ENCODE results near the gene FALEC.
A peak's percentile ranks its signal among the peaks of the same experiment; 100 is the strongest.

FALEC gene

DNA sequence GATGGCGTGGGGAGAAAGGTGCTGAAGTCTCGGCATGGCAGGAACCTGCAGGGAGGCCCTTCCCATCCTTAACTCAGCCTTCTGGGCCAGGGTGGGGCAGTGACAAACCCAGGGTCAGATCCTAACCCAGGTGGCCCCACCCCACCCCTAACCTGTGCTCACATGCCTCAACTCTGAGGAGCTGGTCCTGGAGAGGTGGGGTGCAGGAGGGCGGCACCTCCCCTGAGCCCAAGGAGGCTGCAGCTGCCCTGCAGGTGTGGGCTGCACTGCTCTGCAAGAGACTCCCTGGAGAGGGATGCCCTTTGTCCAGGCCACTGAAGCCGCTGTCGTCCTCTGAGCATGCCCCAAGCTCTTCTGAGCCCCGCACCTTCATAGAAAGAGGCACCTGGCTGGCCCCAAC lies 18.4 kb downstream of the FALEC start:
- TF ChIP-seq ZFX (IDR thresholded peaks at IDR 0.05; ENCODE audit: borderline replicate concordance): no peak
- TF ChIP-seq, protein P1, sequence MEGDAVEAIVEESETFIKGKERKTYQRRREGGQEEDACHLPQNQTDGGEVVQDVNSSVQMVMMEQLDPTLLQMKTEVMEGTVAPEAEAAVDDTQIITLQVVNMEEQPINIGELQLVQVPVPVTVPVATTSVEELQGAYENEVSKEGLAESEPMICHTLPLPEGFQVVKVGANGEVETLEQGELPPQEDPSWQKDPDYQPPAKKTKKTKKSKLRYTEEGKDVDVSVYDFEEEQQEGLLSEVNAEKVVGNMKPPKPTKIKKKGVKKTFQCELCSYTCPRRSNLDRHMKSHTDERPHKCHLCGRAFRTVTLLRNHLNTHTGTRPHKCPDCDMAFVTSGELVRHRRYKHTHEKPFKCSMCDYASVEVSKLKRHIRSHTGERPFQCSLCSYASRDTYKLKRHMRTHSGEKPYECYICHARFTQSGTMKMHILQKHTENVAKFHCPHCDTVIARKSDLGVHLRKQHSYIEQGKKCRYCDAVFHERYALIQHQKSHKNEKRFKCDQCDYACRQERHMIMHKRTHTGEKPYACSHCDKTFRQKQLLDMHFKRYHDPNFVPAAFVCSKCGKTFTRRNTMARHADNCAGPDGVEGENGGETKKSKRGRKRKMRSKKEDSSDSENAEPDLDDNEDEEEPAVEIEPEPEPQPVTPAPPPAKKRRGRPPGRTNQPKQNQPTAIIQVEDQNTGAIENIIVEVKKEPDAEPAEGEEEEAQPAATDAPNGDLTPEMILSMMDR (IDR thresholded peaks at IDR 0.05): no peak
- no peak overlapping the region for H3K27ac ChIP-seq

DNA sequence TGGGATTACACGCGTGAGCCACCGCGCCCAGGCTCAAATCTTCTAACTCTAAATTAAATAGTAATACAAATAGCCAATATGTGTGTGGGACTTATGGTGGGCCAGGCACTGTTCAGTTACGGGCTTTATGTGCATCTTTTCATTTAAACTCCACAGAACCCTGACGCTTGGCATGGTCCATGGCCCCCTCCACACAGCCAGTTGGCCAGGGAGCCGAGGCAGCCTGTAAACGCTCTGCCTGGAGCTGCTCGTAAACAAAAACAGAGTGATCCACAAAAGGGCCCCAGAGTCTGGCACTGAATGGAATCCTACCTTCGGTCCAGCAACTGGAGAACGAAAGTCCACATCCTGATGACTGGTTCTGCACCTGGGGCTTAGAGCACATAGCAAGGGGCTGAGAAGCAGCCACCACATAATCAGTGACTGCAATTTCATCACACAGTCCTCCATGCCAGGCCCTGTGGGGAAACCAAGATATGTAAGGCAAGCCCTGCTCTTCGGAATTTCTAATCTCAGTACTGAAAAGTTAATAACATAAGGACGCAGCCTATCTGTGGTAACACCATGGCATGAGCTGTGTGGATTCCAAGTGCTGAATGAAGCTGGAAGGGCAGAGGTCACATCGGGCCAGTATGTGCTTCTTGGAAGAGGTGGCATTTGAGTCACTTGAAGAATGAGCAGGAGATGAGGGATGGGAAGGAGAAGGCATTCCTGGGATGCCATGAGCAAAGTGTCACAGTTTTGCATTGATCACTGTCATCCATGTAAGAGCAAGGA lies 20.1 kb downstream of the FALEC start:
- TF ChIP-seq, protein P1 (IDR thresholded peaks at IDR 0.05): no peak
- no peak for TF ChIP-seq ZFX (IDR thresholded peaks at IDR 0.05; ENCODE audit: borderline replicate concordance)
- no peak overlapping the region for H3K27ac ChIP-seq

DNA sequence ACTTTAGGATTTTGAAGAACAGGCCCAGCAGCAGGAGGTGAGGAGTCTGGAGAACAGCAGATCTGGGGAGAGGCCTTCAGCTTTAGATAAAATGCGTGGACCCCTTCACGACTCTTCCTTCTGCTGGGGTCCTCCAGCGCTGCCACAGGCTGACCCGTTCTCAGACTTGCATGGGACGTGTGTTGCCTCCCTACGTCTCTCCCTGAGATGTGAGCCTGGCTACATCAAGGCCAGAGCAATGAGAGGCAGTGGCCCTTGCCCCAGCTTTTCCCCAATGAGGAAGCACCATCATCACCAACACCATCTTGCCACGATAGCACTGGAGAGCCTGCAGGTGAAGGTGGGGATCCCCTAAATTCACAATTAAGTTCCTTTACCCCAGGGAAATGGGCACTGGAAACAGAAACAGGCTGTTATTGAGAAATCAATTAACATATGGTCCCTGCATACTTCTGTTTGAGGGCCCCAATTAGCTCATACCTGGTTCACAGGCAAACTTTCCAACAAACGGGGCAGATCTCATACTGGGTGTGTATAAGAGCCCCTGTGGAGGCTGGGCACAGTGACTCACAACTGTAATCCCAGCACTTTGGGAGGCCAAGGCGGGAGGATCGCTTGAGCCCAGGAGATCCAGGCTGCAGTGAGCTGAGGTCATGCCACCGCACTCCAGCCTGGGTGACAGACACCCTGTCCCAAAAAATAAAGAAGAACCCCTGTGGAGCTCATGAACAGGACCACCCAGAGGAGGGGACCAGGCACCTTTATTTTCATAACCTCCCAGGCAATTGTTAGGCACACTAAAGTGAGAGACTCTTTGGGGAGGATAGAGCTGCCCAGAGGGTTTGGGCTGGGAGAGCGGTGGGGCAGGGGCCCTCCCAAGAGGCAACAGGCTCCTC lies 21.5 kb downstream of the FALEC start:
- TF ChIP-seq ZFX (IDR thresholded peaks at IDR 0.05; ENCODE audit: borderline replicate concordance): no peak
- TF ChIP-seq, protein P1 (IDR thresholded peaks at IDR 0.05): no peak
- no peak overlapping the region for H3K27ac ChIP-seq

DNA sequence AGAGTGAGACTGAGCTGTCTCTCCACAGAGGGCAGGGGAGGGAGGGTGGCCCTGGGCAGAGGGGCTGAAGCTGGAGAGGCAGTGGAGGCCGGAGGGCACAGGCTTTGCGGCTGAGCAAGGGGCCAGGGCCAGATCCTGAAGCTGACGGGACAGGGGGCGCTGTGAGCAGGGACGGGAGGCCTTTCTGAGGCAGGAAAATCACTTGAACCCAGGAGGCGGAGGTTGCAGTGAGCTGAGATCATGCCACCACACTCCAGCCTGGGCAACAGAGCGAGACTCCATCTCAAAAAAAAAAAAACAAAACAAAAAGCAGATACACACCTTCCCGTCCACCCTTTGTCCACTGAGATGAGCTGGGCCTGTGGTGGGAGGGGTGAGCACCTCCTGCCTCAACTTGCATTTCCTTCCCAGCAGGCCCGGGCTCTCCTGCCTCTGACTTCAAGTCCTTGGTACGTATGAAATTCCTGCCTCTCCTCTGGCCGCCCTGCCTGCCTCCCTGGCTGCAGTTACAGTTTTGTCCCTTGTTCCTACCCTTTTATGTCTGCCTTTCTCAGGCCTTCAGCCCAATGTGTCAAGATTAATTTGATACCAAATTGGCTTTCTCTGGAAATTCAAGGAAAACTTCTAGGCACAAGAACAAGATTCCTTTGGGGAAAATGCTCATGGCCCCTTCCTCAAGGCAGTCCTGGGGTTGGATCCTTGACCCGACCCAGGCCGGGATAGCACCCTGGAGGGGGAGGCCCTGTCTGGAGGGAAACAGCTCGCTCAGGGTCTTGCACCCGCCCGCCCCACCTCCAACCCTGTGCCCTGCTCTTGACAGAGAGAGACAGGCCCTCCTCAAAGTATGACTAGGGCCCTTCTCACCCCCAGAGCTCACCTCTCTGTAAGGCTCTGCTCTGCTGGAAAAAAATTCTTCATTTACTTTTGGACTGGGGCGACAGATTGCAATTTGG lies 22.5 kb downstream of the FALEC start:
- no peak for TF ChIP-seq ZFX (IDR thresholded peaks at IDR 0.05; ENCODE audit: borderline replicate concordance)
- TF ChIP-seq, protein P1 (IDR thresholded peaks at IDR 0.05): peak; percentile 21; the same call in 1 of the 2 replicates
- no peak overlapping the region for H3K27ac ChIP-seq

DNA sequence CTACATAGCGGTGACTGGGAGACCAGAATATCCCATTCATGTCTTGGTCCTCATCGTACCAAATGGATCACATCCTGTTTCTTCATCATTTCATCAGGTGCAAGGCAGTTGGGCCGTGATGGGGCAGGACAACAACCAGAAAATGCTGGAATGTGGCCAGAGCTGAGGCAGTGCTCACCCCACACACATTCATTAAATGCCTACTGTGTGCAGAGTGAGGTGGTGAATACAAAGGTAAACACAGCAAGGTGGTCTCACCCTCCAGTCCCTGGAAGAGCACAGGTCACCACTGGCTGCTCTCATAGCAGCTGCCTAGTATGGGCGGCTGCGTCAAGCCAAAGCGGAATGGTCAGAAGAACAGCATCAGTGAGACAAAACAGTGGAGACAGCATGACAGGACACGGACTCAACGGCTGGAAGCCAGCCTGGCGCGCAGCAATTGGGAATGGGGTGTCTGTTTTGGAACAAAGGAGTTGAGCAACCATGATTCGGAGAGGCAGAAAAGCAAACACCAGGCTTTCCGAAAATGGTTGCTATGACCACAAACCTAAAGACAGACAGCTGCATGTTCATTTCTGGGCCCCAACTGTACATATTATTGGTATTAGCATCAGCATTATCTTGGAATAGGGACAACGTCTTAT lies 28.1 kb downstream of the FALEC start:
- H3K27ac ChIP-seq: no peak overlapping the region
- TF ChIP-seq, protein P1 (IDR thresholded peaks at IDR 0.05): no peak
- no peak for TF ChIP-seq ZFX (IDR thresholded peaks at IDR 0.05; ENCODE audit: borderline replicate concordance)

DNA sequence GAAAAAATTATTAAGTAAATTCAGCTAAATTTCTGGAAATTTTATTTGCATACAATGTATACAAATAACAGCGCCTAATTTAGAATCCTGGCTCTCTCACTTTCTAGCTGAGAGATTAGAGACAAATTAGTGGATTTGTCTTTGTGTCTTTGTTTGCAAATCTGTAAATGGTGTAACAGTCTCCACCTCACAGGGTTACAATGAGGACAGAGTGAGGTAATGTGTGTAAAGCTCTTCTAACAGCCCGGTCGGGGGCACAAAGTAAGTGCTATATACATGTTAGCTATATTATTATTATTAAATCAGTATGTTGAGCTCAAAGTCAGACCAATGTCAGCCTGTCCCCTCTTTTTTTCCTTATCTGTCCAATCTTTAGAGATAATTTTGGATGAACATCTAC lies 28.7 kb downstream of the FALEC start:
- TF ChIP-seq, protein P1 (IDR thresholded peaks at IDR 0.05): no peak
- TF ChIP-seq ZFX (IDR thresholded peaks at IDR 0.05; ENCODE audit: borderline replicate concordance): no peak
- H3K27ac ChIP-seq: no peak overlapping the region

Measured in 22Rv1 (cell line).